Neural progenitor cell (in vitro differentiated cells): Measurements from ENCODE around the gene BMP7.

Source experiments
- CTCF ChIP-seq: fragments of 200-600 bp; sonication (generic); IDR thresholded peaks from 2 replicates; pipeline ENCODE4 v1.5.1; 2017; ENCODE audit warnings: antibody characterized with exemption, mild to moderate bottlenecking
- EZH2 ChIP-seq: fragments of 200-600 bp; sonication (generic); IDR thresholded peaks from 2 replicates; pipeline ENCODE4 v1.6.1; 2017; ENCODE audit warnings: antibody characterized with exemption, mild to moderate bottlenecking, moderate library complexity

GRCh38 chr20:57312138-57312537 is 45.7 kb upstream of the BMP7 start:
- TF ChIP-seq CTCF (no peak), EZH2 (no peak)
